Sigmoid colon (tissue), 7 donors: ENCODE results near the gene ZNF219. TPM values are rescaled to one million over a fixed set of nuclear protein-coding genes. Genes with fewer than 3 reads are reported as not detected.

Experiments
- DNase-seq: peaks from one replicate; pipeline ENCODE4 v3.0.0-alpha.2; 2019
- H3K27ac ChIP-seq, 4 donors: fragments of 200-600 bp; sonication (generic); one replicate each; pipeline ENCODE4 v1.5.1; 2016 to 2019; ENCODE audit warnings: mild to moderate bottlenecking in 1 of 4
- H3K27me3 ChIP-seq, 3 donors: fragments of 200-600 bp; sonication (generic); one replicate each; pipeline ENCODE4 v1.5.1; 2019; ENCODE audit warnings: mild to moderate bottlenecking in 1 of 3
- H3K36me3 ChIP-seq, 4 donors: fragments of 200-600 bp; sonication (generic); one replicate each; pipeline ENCODE4 v1.5.1; 2016 to 2019
- H3K4me1 ChIP-seq, 4 donors: fragments of 200-600 bp; sonication (generic); one replicate each; pipeline ENCODE4 v1.5.1; 2017 to 2019
- H3K4me3 ChIP-seq, 4 donors: fragments of 200-600 bp; sonication (generic); one replicate each; pipeline ENCODE4 v1.5.1; 2017 to 2019; ENCODE audit warnings: mild to moderate bottlenecking in 2 of 4, moderate library complexity in 1 of 4
- H3K9me3 ChIP-seq, 4 donors: fragments of 200-600 bp in 3 of 4; sonication (generic) in 3 of 4; one replicate each; pipeline versions ENCODE4 v1.5.1 to v1.6.1; 2013 to 2019
- CTCF ChIP-seq, 4 experiments: fragments of 450-650 bp in 3 of 4; fragments of 200-600 bp in 1 of 4; IDR thresholded peaks; one replicate each; pipeline ENCODE4 v1.5.1; 2016 to 2019; ENCODE audit warnings: antibody characterized with exemption in 4 of 4, mild to moderate bottlenecking in 3 of 4, moderate library complexity in 2 of 4
- EP300 ChIP-seq, 4 donors: sonication (generic); formaldehyde crosslinking; IDR thresholded peaks; one replicate each; pipeline ENCODE4 v1.6.1; 2017; ENCODE audit warnings: antibody characterized with exemption in 4 of 4
- POLR2A ChIP-seq, 2 donors: fragments of 450-650 bp; IDR thresholded peaks; one replicate each; pipeline ENCODE4 v1.6.1; 2016; ENCODE audit warnings: antibody characterized with exemption in 2 of 2, mild to moderate bottlenecking in 2 of 2, moderate library complexity in 2 of 2
- POLR2AphosphoS5 ChIP-seq, 4 donors: sonication (generic); formaldehyde crosslinking; IDR thresholded peaks; one replicate each; pipeline ENCODE4 v1.6.1; 2017; ENCODE audit warnings: antibody characterized with exemption in 4 of 4
- WGBS, 2 donors: extraction: QIAGEN DNeasy Blood & Tissue Kit; methylation state at CpG; one replicate each; pipeline ENCODE4 v1.1.7; 2013; 5-methylcytosine and 5-hydroxymethylcytosine counted together
- intact Hi-C: fragments of 100-400 bp; cut with DNase I; formaldehyde crosslinking; loops from one replicate; pipeline ENCODE4 v1.15.1; 2023
- polyA plus RNA-seq, 3 donors: library from polyadenylated mRNA; stranded (reverse); fragments of 200-250 nt; gene quantifications; one replicate each; pipeline ENCODE4 v1.2.3, GENCODE V29; 2013
- total RNA-seq, 4 donors: library from RNA; depleted of rRNA; stranded (reverse); fragments of >200 nt; gene quantifications; one replicate each; pipeline ENCODE4 v1.1.0, GENCODE V29; 2016
- donor health status: healthy with polysubstance abuse.
- donor health status: Bipolar disorder and iron deficiency.
- donor health status: healthy.

ZNF219 gene
- total and polyA plus RNA-seq, 7 donors, result 27.6 to 89.7 (median 48.2) TPM

- TF ChIP-seq EP300 (IDR thresholded peaks at IDR 0.05) (no peak), CTCF (IDR thresholded peaks at IDR 0.05) (no peak), POLR2A (IDR thresholded peaks at IDR 0.05) (no peak), POLR2AphosphoS5 (IDR thresholded peaks at IDR 0.05) (no peak)
- DNase-seq, result no peak
- no peak overlapping the region for H3K27ac ChIP-seq
- H3K36me3 ChIP-seq, result no peaks in the 10 kb centered on the region
- no peaks in the 10 kb centered on the region for H3K27me3 ChIP-seq
- H3K9me3 ChIP-seq, result no peaks in the 10 kb centered on the region
- intact Hi-C loops, result no loop called here
- peaks cover 0 to under 1% (median 0%) of the 10 kb centered on the region in 4 donors for H3K4me1 ChIP-seq
- 87 to 88% methylated on average over 3 of the region's 3 CpGs for WGBS, 2 donors
- no peak overlapping the region for H3K4me3 ChIP-seq
Observed at GRCh38 chr14:21049271-21049673, 49.2 kb downstream of the ZNF219 start.

GRCh38 chr14:21048638-21049037, 49.8 kb downstream of the ZNF219 start:
- no peak for DNase-seq
- WGBS, 2 donors, result 72 to 90% methylated on average over 2 of the region's 2 CpGs
- Histone ChIP-seq H3K9me3 (no peaks in the 10 kb centered on the region), H3K27me3 (no peaks in the 10 kb centered on the region), H3K4me3 (no peak overlapping the region), H3K36me3 (no peaks in the 10 kb centered on the region), H3K4me1 (peaks cover 0 to 7% (median 2%) of the 10 kb centered on the region in 4 donors), H3K27ac (no peak overlapping the region)
- intact Hi-C loops, result no loop called here
- TF ChIP-seq CTCF (IDR thresholded peaks at IDR 0.05) (no peak), POLR2AphosphoS5 (IDR thresholded peaks at IDR 0.05) (no peak), EP300 (IDR thresholded peaks at IDR 0.05) (no peak)

GRCh38 chr14:21047378-21047781, 51.1 kb downstream of the ZNF219 start:
- DNase-seq, result no peak
- H3K4me3 ChIP-seq, result no peak overlapping the region
- intact Hi-C loops, result no loop called here
- H3K27ac ChIP-seq, result no peak overlapping the region
- H3K27me3 ChIP-seq, result no peaks in the 10 kb centered on the region
- H3K36me3 ChIP-seq, result no peaks in the 10 kb centered on the region
- 56 to 92% methylated on average over 2 of the region's 2 CpGs for WGBS, 2 donors
- no peaks in the 10 kb centered on the region for H3K9me3 ChIP-seq
- peaks cover 0 to 14% (median 6%) of the 10 kb centered on the region in 4 donors for H3K4me1 ChIP-seq
- TF ChIP-seq POLR2A (IDR thresholded peaks at IDR 0.05), result no peak
- TF ChIP-seq CTCF (IDR thresholded peaks at IDR 0.05), result no peak
- no peak for TF ChIP-seq EP300 (IDR thresholded peaks at IDR 0.05)
- TF ChIP-seq POLR2AphosphoS5 (IDR thresholded peaks at IDR 0.05), result no peak

- DNase-seq, result no peak
- no peaks in the 10 kb centered on the region for H3K9me3 ChIP-seq
- H3K27ac ChIP-seq, result no peak overlapping the region
- WGBS, 2 donors, result 23 to 37% methylated on average over 6 of the region's 6 CpGs
- no peak overlapping the region for H3K4me3 ChIP-seq
- intact Hi-C loops, result loop anchor here (5.0 kb wide), 1 partner anchor 72 kb away; no protein-coding TSS in a partner anchor
- peaks cover 0 to 25% (median 16%) of the 10 kb centered on the region in 4 donors for H3K4me1 ChIP-seq
- no peaks in the 10 kb centered on the region for H3K27me3 ChIP-seq
- TF ChIP-seq POLR2A (IDR thresholded peaks at IDR 0.05), result no peak
- no peak for TF ChIP-seq CTCF (IDR thresholded peaks at IDR 0.05)
- no peak for TF ChIP-seq EP300 (IDR thresholded peaks at IDR 0.05)
- H3K36me3 ChIP-seq, result no peaks in the 10 kb centered on the region
Observed at GRCh38 chr14:21043974-21044618, 54.4 kb downstream of the ZNF219 start.
